BJ (cell line): ENCODE results near the gene STX11. TPM values are rescaled to one million over a fixed set of nuclear protein-coding genes. Genes with fewer than 3 reads are reported as not detected.

Source experiments
- CTCF ChIA-PET: fragments of 350-600 bp; formaldehyde crosslinking; extraction: SDS; loops from one replicate; lab custom pipeline; 2021; ENCODE audit warnings: antibody characterized with exemption, inconsistent platforms; lab: Yijun Ruan, JAX
- POLR2A ChIA-PET: fragments of 300-600 bp; sonication (Branson Sonifier 250); formaldehyde crosslinking; extraction: SDS; loops from one replicate; lab custom pipeline; 2021; ENCODE audit warnings: antibody characterized with exemption; lab: Charles Lee
- DNase-seq: peaks from one replicate; pipeline ENCODE4 v3.0.0-alpha.2; 2011; ENCODE audit warnings: low read depth
- H3K27me3 ChIP-seq: 2 replicates; pipeline ENCODE4 v1.6.0; 2011; ENCODE audit warnings: low read length; ENCODE audit not compliant: control insufficient read depth, insufficient read depth
- H3K36me3 ChIP-seq: 2 replicates; pipeline ENCODE4 v1.5.1; 2011; ENCODE audit warnings: low read length; ENCODE audit not compliant: control insufficient read depth, insufficient read depth
- H3K4me3 ChIP-seq: 2 replicates; pipeline ENCODE4 v1.5.1; 2011; ENCODE audit warnings: low read depth, mild to moderate bottlenecking, control low read depth, low read length
- polyA plus RNA-seq: library from polyadenylated mRNA; depleted of rRNA; stranded (reverse); fragments of >200 nt; gene quantifications from 2 replicates; pipeline ENCODE4 v1.2.3, GENCODE V29; 2011
- TF ChIP-seq, protein P1 (sequence below): IDR thresholded peaks from 2 replicates; pipeline ENCODE4 v1.5.1; 2011; ENCODE audit warnings: low read depth, mild to moderate bottlenecking, control low read depth, inconsistent platforms, low read length, moderate library complexity; ENCODE audit not compliant: insufficient read depth

The STX11 gene
- polyA plus RNA-seq, 1 experiment, result 0.90 TPM

- POLR2A ChIA-PET, result no interaction called here
- DNase-seq, result no peak
- CTCF ChIA-PET, result interaction anchor here (1.3 kb wide), 1 partner anchor 258 kb away, joined by 4 read pairs; no protein-coding TSS in a partner anchor
- Histone ChIP-seq H3K4me3 (no peak overlapping the region), H3K27me3 (no peaks in the 10 kb centered on the region), H3K36me3 (no peaks in the 10 kb centered on the region)
- TF ChIP-seq, protein P1, sequence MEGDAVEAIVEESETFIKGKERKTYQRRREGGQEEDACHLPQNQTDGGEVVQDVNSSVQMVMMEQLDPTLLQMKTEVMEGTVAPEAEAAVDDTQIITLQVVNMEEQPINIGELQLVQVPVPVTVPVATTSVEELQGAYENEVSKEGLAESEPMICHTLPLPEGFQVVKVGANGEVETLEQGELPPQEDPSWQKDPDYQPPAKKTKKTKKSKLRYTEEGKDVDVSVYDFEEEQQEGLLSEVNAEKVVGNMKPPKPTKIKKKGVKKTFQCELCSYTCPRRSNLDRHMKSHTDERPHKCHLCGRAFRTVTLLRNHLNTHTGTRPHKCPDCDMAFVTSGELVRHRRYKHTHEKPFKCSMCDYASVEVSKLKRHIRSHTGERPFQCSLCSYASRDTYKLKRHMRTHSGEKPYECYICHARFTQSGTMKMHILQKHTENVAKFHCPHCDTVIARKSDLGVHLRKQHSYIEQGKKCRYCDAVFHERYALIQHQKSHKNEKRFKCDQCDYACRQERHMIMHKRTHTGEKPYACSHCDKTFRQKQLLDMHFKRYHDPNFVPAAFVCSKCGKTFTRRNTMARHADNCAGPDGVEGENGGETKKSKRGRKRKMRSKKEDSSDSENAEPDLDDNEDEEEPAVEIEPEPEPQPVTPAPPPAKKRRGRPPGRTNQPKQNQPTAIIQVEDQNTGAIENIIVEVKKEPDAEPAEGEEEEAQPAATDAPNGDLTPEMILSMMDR, result no peak
Measured at GRCh38 chr6:144223686-144224085, 73.4 kb downstream of the STX11 start.

DNA sequence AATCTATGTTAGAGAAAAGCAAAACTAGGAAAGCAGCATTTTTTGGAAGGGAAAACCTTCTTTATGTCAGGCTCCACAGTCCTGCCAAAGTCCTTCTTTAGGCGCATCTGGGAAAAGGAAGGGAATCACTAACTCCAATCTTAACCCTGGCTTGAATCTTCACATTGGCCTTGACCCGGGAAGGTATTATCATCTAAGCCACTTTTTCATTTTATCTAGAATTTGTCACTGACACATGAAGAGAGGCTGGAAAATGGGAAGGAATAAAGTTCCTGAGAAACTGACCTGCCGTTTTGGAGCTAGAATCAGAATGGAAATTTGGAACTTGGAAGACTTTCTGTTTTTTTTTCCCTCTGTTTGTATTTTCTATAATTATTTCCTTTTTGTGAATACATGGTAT, 81.4 kb downstream of the STX11 start:
- Histone ChIP-seq H3K36me3 (no peaks in the 10 kb centered on the region), H3K27me3 (no peaks in the 10 kb centered on the region), H3K4me3 (no peak overlapping the region)
- DNase-seq, result no peak
- TF ChIP-seq, protein P1, result no peak
- ChIA-PET POLR2A (no interaction called here), CTCF (interaction anchor here (0.6 to 1.2 kb wide), 2 partner anchors 14 to 986 kb away, joined by 3 read pairs; no protein-coding TSS in a partner anchor)

- ChIA-PET CTCF (interaction anchor here (0.6 to 1.2 kb wide), 3 partner anchors 15 to 68 kb away, joined by 3 to 4 read pairs (median 3); no protein-coding TSS in a partner anchor), POLR2A (no interaction called here)
- H3K27me3 ChIP-seq, result no peaks in the 10 kb centered on the region
- TF ChIP-seq, protein P1, result no peak
- no peak overlapping the region for H3K4me3 ChIP-seq
- DNase-seq, result no peak
- H3K36me3 ChIP-seq, result no peaks in the 10 kb centered on the region
Measured at GRCh38 chr6:144232176-144232831, 82.0 kb downstream of the STX11 start.

DNA sequence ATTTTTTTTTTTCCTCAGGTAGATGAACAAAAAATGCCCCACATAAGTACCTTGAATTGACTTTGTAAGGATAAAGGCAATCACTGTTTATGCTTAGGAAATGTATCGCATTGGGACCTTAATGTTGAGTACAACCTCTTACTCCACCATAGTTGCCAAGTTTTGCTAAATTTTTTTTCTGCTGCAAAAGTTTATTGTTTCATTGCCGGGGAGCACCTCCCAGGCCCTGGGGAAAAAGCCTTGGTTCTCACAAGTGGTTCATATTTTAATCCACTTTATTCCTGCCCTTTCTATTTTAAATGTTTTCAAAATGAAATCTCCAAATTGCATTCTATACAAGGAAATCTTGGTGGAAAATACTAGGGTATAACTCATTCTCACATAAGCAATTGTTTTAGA, 82.5 kb downstream of the STX11 start:
- H3K27me3 ChIP-seq, result no peaks in the 10 kb centered on the region
- TF ChIP-seq, protein P1, result no peak
- H3K4me3 ChIP-seq, result no peak overlapping the region
- ChIA-PET POLR2A (no interaction called here), CTCF (interaction anchor here (0.6 to 1.2 kb wide), 3 partner anchors 15 to 68 kb away, joined by 3 to 4 read pairs (median 3); no protein-coding TSS in a partner anchor)
- no peak for DNase-seq
- H3K36me3 ChIP-seq, result no peaks in the 10 kb centered on the region

GRCh38 chr6:144234399-144234798, 84.1 kb downstream of the STX11 start:
- CTCF ChIA-PET, result interaction anchor here (1.0 kb wide), 1 partner anchor 14 kb away, joined by 3 read pairs; no protein-coding TSS in a partner anchor
- POLR2A ChIA-PET, result no interaction called here
- H3K27me3 ChIP-seq, result no peaks in the 10 kb centered on the region
- H3K36me3 ChIP-seq, result no peaks in the 10 kb centered on the region
- no peak overlapping the region for H3K4me3 ChIP-seq
- TF ChIP-seq, protein P1, result no peak
- no peak for DNase-seq
